Measurements from ENCODE around the gene ARID1B.

Gene ARID1B

GRCh38 chr6:157245436-157245835 lies 468.3 kb downstream of the ARID1B start:
- Histone ChIP-seq H3K27ac (no peak overlapping the region), H3K4me2 (ENCODE audit: low read length) (no peak overlapping the region), H3K4me3 (ENCODE audit: low read depth, low read length) (no peak overlapping the region), H3K9me3 (ENCODE audit: control insufficient read depth, low read length) (no peaks in the 10 kb centered on the region), H3K4me1 (no peaks in the 10 kb centered on the region), H2AFZ (no peak overlapping the region), H3K27me3 (ENCODE audit: control insufficient read depth, insufficient read depth, low read length) (no peaks in the 10 kb centered on the region), H3K79me2 (no peaks in the 10 kb centered on the region), H3K36me3 (ENCODE audit: control insufficient read depth, insufficient read depth, low read length) (no peaks in the 10 kb centered on the region), H3K9ac (no peak overlapping the region)
- TF ChIP-seq CTCF (IDR thresholded peaks at IDR 0.05) = no peak

- H3K4me1 ChIP-seq = no peaks in the 10 kb centered on the region
- H3K4me2 ChIP-seq (ENCODE audit: low read length) = no peak overlapping the region
- no peaks in the 10 kb centered on the region for H3K27me3 ChIP-seq (ENCODE audit: control insufficient read depth, insufficient read depth, low read length)
- H3K27ac ChIP-seq = no peak overlapping the region
- no peak overlapping the region for H3K4me3 ChIP-seq (ENCODE audit: low read depth, low read length)
- TF ChIP-seq CTCF (IDR thresholded peaks at IDR 0.05) = no peak
- no peak overlapping the region for H3K9ac ChIP-seq
- H3K79me2 ChIP-seq = no peaks in the 10 kb centered on the region
- no peaks in the 10 kb centered on the region for H3K9me3 ChIP-seq (ENCODE audit: control insufficient read depth, low read length)
- no peak overlapping the region for H2AFZ ChIP-seq
- no peaks in the 10 kb centered on the region for H3K36me3 ChIP-seq (ENCODE audit: control insufficient read depth, insufficient read depth, low read length)
Measured at GRCh38 chr6:157246048-157246630, 469.0 kb downstream of the ARID1B start.

GRCh38 chr6:157246771-157247484 lies 469.8 kb downstream of the ARID1B start:
- no peak overlapping the region for H3K9ac ChIP-seq
- H3K9me3 ChIP-seq (ENCODE audit: control insufficient read depth, low read length) = no peaks in the 10 kb centered on the region
- H3K79me2 ChIP-seq = no peaks in the 10 kb centered on the region
- H2AFZ ChIP-seq = no peak overlapping the region
- H3K4me1 ChIP-seq = no peaks in the 10 kb centered on the region
- no peaks in the 10 kb centered on the region for H3K36me3 ChIP-seq (ENCODE audit: control insufficient read depth, insufficient read depth, low read length)
- TF ChIP-seq CTCF (IDR thresholded peaks at IDR 0.05) = no peak
- H3K27ac ChIP-seq = no peak overlapping the region
- H3K4me2 ChIP-seq (ENCODE audit: low read length) = no peak overlapping the region
- no peak overlapping the region for H3K4me3 ChIP-seq (ENCODE audit: low read depth, low read length)
- no peaks in the 10 kb centered on the region for H3K27me3 ChIP-seq (ENCODE audit: control insufficient read depth, insufficient read depth, low read length)

- Histone ChIP-seq H3K9ac (no peak overlapping the region), H3K27me3 (ENCODE audit: control insufficient read depth, insufficient read depth, low read length) (no peaks in the 10 kb centered on the region), H3K4me3 (ENCODE audit: low read depth, low read length) (no peak overlapping the region), H3K27ac (no peak overlapping the region), H3K79me2 (no peaks in the 10 kb centered on the region), H2AFZ (no peak overlapping the region), H3K9me3 (ENCODE audit: control insufficient read depth, low read length) (no peaks in the 10 kb centered on the region), H3K36me3 (ENCODE audit: control insufficient read depth, insufficient read depth, low read length) (no peaks in the 10 kb centered on the region), H3K4me2 (ENCODE audit: low read length) (no peak overlapping the region), H3K4me1 (no peaks in the 10 kb centered on the region)
- no peak for TF ChIP-seq CTCF (IDR thresholded peaks at IDR 0.05)
Measured at GRCh38 chr6:157248264-157248663, 471.1 kb downstream of the ARID1B start.

GRCh38 chr6:157249826-157250225 lies 472.6 kb downstream of the ARID1B start:
- no peaks in the 10 kb centered on the region for H3K36me3 ChIP-seq (ENCODE audit: control insufficient read depth, insufficient read depth, low read length)
- no peaks in the 10 kb centered on the region for H3K9me3 ChIP-seq (ENCODE audit: control insufficient read depth, low read length)
- no peak overlapping the region for H2AFZ ChIP-seq
- no peak for TF ChIP-seq CTCF (IDR thresholded peaks at IDR 0.05)
- no peaks in the 10 kb centered on the region for H3K4me1 ChIP-seq
- H3K79me2 ChIP-seq = no peaks in the 10 kb centered on the region
- H3K27me3 ChIP-seq (ENCODE audit: control insufficient read depth, insufficient read depth, low read length) = no peaks in the 10 kb centered on the region
- no peak overlapping the region for H3K4me2 ChIP-seq (ENCODE audit: low read length)
- no peak overlapping the region for H3K4me3 ChIP-seq (ENCODE audit: low read depth, low read length)
- no peak overlapping the region for H3K27ac ChIP-seq
- no peak overlapping the region for H3K9ac ChIP-seq
